Upper lobe of left lung (tissue), 6 donors: ENCODE data around the gene ASTN2. TPM values are rescaled to one million over a fixed set of nuclear protein-coding genes. Genes with fewer than 3 reads are reported as not detected.

Experiments
- ATAC-seq, 2 donors: fragments of 200-7000 bp; cut with Tn5 transposase; one replicate each; pipeline ENCODE4 v1.9.1; 2022; ENCODE audit warnings: mild to moderate bottlenecking in 2 of 2, moderate library complexity in 2 of 2; ENCODE audit not compliant: low FRiP score in 2 of 2
- DNase-seq, 2 donors: peaks; one replicate each; pipeline ENCODE4 v3.0.0-alpha.2; 2019 to 2020
- H3K27ac ChIP-seq, 4 donors: fragments of 200-600 bp; sonication (generic); one replicate each; pipeline ENCODE4 v1.5.1; 2016 to 2019
- H3K27me3 ChIP-seq, 4 donors: fragments of 200-600 bp; sonication (generic); one replicate each; pipeline ENCODE4 v1.5.1; 2017 to 2019
- H3K36me3 ChIP-seq, 4 donors: fragments of 200-600 bp; sonication (generic); one replicate each; pipeline ENCODE4 v1.5.1; 2016 to 2019
- H3K4me1 ChIP-seq, 4 donors: fragments of 200-600 bp; sonication (generic); one replicate each; pipeline ENCODE4 v1.5.1; 2018 to 2019
- H3K4me3 ChIP-seq, 4 donors: fragments of 200-600 bp; sonication (generic); one replicate each; pipeline ENCODE4 v1.5.1; 2017 to 2019; ENCODE audit warnings: mild to moderate bottlenecking in 2 of 4, moderate library complexity in 1 of 4
- H3K9me3 ChIP-seq, 4 donors: fragments of 200-600 bp; sonication (generic); one replicate each; pipeline ENCODE4 v1.5.1; 2018 to 2019
- EP300 ChIP-seq, 4 donors: sonication (generic); formaldehyde crosslinking; IDR thresholded peaks; one replicate each; pipeline ENCODE4 v1.5.1; 2017; ENCODE audit warnings: antibody characterized with exemption in 4 of 4, control low read depth in 2 of 4
- POLR2A ChIP-seq, 4 donors: fragments of 450-650 bp; IDR thresholded peaks; one replicate each; pipeline ENCODE4 v1.5.1; 2016 to 2017; ENCODE audit warnings: antibody characterized with exemption in 4 of 4, mild to moderate bottlenecking in 2 of 4
- POLR2AphosphoS5 ChIP-seq, 2 donors: sonication (generic); formaldehyde crosslinking; IDR thresholded peaks; one replicate each; pipeline ENCODE4 v1.5.1; 2017; ENCODE audit warnings: antibody characterized with exemption in 2 of 2
- WGBS, 2 donors: methylation state at CpG; one replicate each; pipeline ENCODE4 v1.1.5; 2017 to 2018; 5-methylcytosine and 5-hydroxymethylcytosine counted together
- total RNA-seq, 6 donors: library from RNA; depleted of rRNA in 4 of 6; stranded (reverse); fragments of >200 nt in 4 of 6; gene quantifications; one replicate each; pipeline versions ENCODE4 v1.1.0 to v1.2.1, GENCODE V29; 2016 to 2021
- TF ChIP-seq, protein P1 (sequence below), 6 experiments: fragments of 450-650 bp in 4 of 6; fragments of 200-600 bp in 2 of 6; sonication (generic) in 2 of 6; IDR thresholded peaks; one replicate each; pipeline ENCODE4 v1.5.1; 2016 to 2019; ENCODE audit warnings: antibody characterized with exemption in 6 of 6
- donor health status: DM: no; HTN: no; CAD: no; lungs with moderate emphysema.
- donor health status: DM: no; HTN: yes; CAD: no; lungs with severe emphysema.

ASTN2 gene
- total RNA-seq, 6 donors from 2014 or later: 2.0 to 7.5 (median 3.4) TPM

DNA sequence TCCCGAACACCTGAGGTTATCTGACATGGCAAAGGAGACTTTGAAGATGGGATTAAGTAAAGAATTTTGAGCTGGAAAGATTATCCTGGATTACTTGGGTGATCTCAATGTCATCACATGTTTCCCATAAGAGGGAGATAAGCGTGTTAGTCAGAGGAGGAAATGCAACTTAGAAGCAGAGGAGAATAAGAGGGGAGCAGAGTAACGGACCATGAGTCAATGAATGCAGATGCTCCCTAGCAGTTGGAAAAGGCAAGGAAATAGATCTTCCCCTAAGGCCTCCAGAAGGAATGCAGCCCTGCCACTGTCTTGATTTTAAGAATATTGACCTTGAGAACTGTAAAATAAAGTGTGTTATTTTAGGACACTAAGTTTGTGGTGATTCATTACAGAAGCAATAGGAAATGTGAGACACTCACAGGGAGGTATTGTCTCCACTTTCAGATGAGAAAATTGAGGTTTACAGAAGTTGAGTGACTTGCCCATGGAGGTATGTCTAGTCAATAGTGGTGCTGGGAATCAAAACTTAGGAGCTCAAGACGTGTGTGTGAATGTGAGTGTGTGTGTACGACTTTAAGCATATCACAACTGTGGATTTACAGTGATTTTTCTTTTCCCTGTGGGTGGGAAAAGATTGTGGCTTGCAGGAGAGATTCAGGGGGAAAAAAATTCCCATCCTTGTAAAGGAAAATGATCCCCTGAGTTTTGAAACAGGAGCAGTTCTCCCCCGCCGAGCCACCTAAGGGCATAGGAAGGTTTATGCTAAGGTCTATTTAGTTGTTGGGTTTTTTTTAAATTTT lies 602.4 kb downstream of the ASTN2 start:
- DNase-seq: no peak
- WGBS, 2 donors: 74 to 81% methylated on average over 7 of the region's 7 CpGs
- TF ChIP-seq POLR2AphosphoS5 (IDR thresholded peaks at IDR 0.05) (no peak), EP300 (IDR thresholded peaks at IDR 0.05) (no peak), POLR2A (IDR thresholded peaks at IDR 0.05) (no peak)
- TF ChIP-seq, protein P1, sequence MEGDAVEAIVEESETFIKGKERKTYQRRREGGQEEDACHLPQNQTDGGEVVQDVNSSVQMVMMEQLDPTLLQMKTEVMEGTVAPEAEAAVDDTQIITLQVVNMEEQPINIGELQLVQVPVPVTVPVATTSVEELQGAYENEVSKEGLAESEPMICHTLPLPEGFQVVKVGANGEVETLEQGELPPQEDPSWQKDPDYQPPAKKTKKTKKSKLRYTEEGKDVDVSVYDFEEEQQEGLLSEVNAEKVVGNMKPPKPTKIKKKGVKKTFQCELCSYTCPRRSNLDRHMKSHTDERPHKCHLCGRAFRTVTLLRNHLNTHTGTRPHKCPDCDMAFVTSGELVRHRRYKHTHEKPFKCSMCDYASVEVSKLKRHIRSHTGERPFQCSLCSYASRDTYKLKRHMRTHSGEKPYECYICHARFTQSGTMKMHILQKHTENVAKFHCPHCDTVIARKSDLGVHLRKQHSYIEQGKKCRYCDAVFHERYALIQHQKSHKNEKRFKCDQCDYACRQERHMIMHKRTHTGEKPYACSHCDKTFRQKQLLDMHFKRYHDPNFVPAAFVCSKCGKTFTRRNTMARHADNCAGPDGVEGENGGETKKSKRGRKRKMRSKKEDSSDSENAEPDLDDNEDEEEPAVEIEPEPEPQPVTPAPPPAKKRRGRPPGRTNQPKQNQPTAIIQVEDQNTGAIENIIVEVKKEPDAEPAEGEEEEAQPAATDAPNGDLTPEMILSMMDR (IDR thresholded peaks at IDR 0.05): no peak
- H3K36me3 ChIP-seq: no peaks in the 10 kb centered on the region
- H3K4me3 ChIP-seq: no peak overlapping the region
- H3K9me3 ChIP-seq: no peaks in the 10 kb centered on the region
- ATAC-seq: no peak
- H3K4me1 ChIP-seq: no peaks in the 10 kb centered on the region
- no peaks in the 10 kb centered on the region for H3K27me3 ChIP-seq
- H3K27ac ChIP-seq: no peak overlapping the region

GRCh38 chr9:116809656-116810055 lies 605.2 kb downstream of the ASTN2 start:
- TF ChIP-seq, protein P1 (IDR thresholded peaks at IDR 0.05): no peak
- no peak for ATAC-seq
- Histone ChIP-seq H3K27ac (no peak overlapping the region), H3K4me3 (no peak overlapping the region), H3K27me3 (no peaks in the 10 kb centered on the region), H3K36me3 (no peaks in the 10 kb centered on the region), H3K4me1 (no peaks in the 10 kb centered on the region), H3K9me3 (no peaks in the 10 kb centered on the region)
- DNase-seq: no peak
- 49 to 63% methylated on average over 5 of the region's 5 CpGs for WGBS, 2 donors

GRCh38 chr9:116806075-116806474 lies 608.8 kb downstream of the ASTN2 start:
- Histone ChIP-seq H3K4me1 (no peaks in the 10 kb centered on the region), H3K27me3 (no peaks in the 10 kb centered on the region), H3K9me3 (no peaks in the 10 kb centered on the region), H3K4me3 (no peak overlapping the region), H3K36me3 (no peaks in the 10 kb centered on the region), H3K27ac (no peak overlapping the region)
- TF ChIP-seq POLR2A (IDR thresholded peaks at IDR 0.05) (no peak), POLR2AphosphoS5 (IDR thresholded peaks at IDR 0.05) (no peak), EP300 (IDR thresholded peaks at IDR 0.05) (no peak)
- TF ChIP-seq, protein P1 (IDR thresholded peaks at IDR 0.05): no peak
- 0% methylated on average over 1 of the region's 1 CpG for WGBS, 2 donors
- DNase-seq (no peak), ATAC-seq (no peak)

- 11 to 15% methylated on average over 1 of the region's 1 CpG for WGBS, 2 donors
- Histone ChIP-seq H3K27ac (no peak overlapping the region), H3K4me1 (no peaks in the 10 kb centered on the region), H3K27me3 (no peaks in the 10 kb centered on the region), H3K4me3 (no peak overlapping the region), H3K9me3 (no peaks in the 10 kb centered on the region), H3K36me3 (no peaks in the 10 kb centered on the region)
- ATAC-seq: no peak
- TF ChIP-seq, protein P1 (IDR thresholded peaks at IDR 0.05): no peak
- TF ChIP-seq POLR2AphosphoS5 (IDR thresholded peaks at IDR 0.05) (no peak), EP300 (IDR thresholded peaks at IDR 0.05) (no peak), POLR2A (IDR thresholded peaks at IDR 0.05) (no peak)
- DNase-seq: no peak
These were observed 614.0 kb downstream of the ASTN2 start for GRCh38 chr9:116800885-116801284.

DNA sequence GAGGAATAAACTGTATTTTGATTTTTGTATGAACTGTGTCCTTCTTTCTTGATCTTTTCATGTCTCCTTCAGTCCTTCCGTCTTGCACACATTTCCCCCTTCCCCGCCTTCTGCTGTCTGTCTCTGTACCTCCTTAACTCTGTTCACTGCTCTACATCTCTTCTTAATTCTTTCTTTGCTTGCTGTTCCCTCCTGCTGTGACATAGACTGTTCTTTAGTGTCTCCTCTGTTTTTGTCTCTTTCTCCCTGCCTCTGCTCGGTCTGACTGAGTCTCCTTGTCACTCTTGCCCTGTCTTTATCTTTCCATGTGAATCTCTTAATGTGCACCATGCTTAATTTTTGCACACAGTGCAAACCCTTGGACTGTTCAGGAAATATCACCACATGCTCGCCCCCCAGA lies 614.8 kb downstream of the ASTN2 start:
- no peak overlapping the region for H3K27ac ChIP-seq
- no peak for TF ChIP-seq EP300 (IDR thresholded peaks at IDR 0.05)
- TF ChIP-seq, protein P1 (IDR thresholded peaks at IDR 0.05): no peak
- no peak for TF ChIP-seq POLR2A (IDR thresholded peaks at IDR 0.05)
- no peak for TF ChIP-seq POLR2AphosphoS5 (IDR thresholded peaks at IDR 0.05)
- ATAC-seq: no peak

More for the DNA sequence above, 614.8 kb downstream of the ASTN2 start:
- H3K4me3 ChIP-seq: no peak overlapping the region
- no peaks in the 10 kb centered on the region for H3K4me1 ChIP-seq
- no peaks in the 10 kb centered on the region for H3K36me3 ChIP-seq
- H3K9me3 ChIP-seq: no peaks in the 10 kb centered on the region
- 78 to 85% methylated on average over 4 of the region's 4 CpGs for WGBS, 2 donors
- no peaks in the 10 kb centered on the region for H3K27me3 ChIP-seq
- DNase-seq: no peak
